Body of pancreas (tissue), 4 donors: Measurements from ENCODE around the gene COX6A2. TPM values are rescaled to one million over a fixed set of nuclear protein-coding genes. Genes with fewer than 3 reads are reported as not detected.
"Not testable (repeated sequence)": the region's sequence is repeated elsewhere in the genome, so short reads cannot be mapped to it uniquely, and the experiment has no call there.

Source experiments
- ATAC-seq: fragments of 150-250 bp; one replicate; pipeline ENCODE4 v1.9.1; 2016
- DNase-seq, 4 donors: peaks; one replicate each; pipeline ENCODE4 v3.0.0-alpha.2; 2019
- H3K27ac ChIP-seq, 4 donors: fragments of 200-600 bp; sonication (generic); 1 replicate in 3 of 4; 2 replicates in 1 of 4; pipeline versions ENCODE4 v1.5.1 to v1.6.1; 2016 to 2019; ENCODE audit warnings: mild to moderate bottlenecking in 1 of 4, mixed read lengths in 1 of 4, moderate library complexity in 1 of 4
- H3K27me3 ChIP-seq, 2 donors: fragments of 200-600 bp; sonication (generic); one replicate each; pipeline ENCODE4 v1.6.0; 2016; ENCODE audit warnings: mild to moderate bottlenecking in 1 of 2
- H3K36me3 ChIP-seq, 2 donors: fragments of 200-600 bp; sonication (generic); replicated peaks in 1 of 2; 2 replicates each; pipeline ENCODE4 v1.5.1; 2016; ENCODE audit warnings: low read depth in 2 of 2; ENCODE audit not compliant: insufficient read depth in 1 of 2
- H3K4me1 ChIP-seq: fragments of 200-600 bp; sonication (generic); one replicate; pipeline ENCODE4 v1.6.0; 2016
- H3K4me3 ChIP-seq, 2 donors: fragments of 200-600 bp; sonication (generic); 1 replicate in 1 of 2; 2 replicates in 1 of 2; pipeline ENCODE4 v1.5.1; 2016 to 2019
- H3K9me3 ChIP-seq, 3 donors: fragments of 200-600 bp; sonication (generic); 1 replicate in 2 of 3; 2 replicates in 1 of 3; pipeline ENCODE4 v1.5.1; 2016
- CTCF ChIP-seq, 7 experiments: fragments of 450-650 bp in 4 of 7; fragments of 200-600 bp in 3 of 7; sonication (generic) in 3 of 7; IDR thresholded peaks; one replicate each; pipeline ENCODE4 v1.5.1; 2016 to 2019; ENCODE audit warnings: antibody characterized with exemption in 7 of 7
- POLR2A ChIP-seq, 3 donors: fragments of 450-650 bp; IDR thresholded peaks; one replicate each; pipeline ENCODE4 v1.6.1; 2016; ENCODE audit warnings: antibody characterized with exemption in 3 of 3, mild to moderate bottlenecking in 2 of 3
- WGBS, 2 donors: methylation state at CpG; one replicate each; pipeline ENCODE4 v1.1.5; 2017; 5-methylcytosine and 5-hydroxymethylcytosine counted together
- intact Hi-C: fragments of 100-400 bp; cut with DNase I; formaldehyde crosslinking; loops from one replicate; pipeline ENCODE4 v1.15.1; 2023
- total RNA-seq, 2 donors: library from RNA; depleted of rRNA; stranded (reverse); fragments of >200 nt; gene quantifications; one replicate each; pipeline ENCODE4 v1.1.0, GENCODE V29; 2016

Gene COX6A2
- total RNA-seq, 2 donors from 2014 or later: not detected

DNA sequence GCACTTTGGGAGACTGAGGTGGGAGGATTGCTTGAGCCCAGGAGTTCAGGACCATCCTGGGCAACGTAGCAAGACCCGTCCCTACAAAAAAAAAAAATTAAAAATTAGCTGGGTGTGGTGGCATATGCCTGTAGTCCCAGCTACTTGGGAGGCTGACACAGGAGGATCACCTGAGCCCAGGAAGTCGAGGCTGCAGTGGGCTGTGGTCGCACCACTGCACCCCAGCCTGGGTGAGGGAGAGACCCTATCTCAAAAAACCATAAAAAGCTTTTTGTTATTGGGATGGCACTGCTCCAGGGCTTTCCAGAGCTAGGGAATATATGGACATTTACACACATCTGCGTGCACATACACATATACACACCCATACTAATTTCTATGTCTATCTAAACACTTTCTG, 23.0 kb upstream of the COX6A2 start:
- no peak for DNase-seq

DNA sequence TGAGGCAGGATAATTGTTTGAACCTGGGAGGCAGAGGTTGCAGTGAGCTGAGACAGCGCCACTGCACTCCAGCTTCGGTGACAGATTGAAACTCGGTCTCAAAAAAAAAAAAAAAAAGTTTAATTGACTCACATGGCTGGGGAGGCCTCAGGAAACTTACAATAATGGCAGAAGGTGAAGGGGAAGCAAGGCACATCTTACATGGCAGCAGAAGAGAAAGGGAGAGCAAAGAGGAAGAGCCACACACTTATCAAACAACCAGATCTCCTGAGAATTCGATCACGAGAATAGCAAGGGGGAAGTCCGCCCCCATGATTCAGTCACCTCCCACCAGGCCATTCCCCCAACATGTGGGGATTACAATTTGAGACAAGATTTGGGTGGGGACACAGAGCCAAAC, 17.8 kb upstream of the COX6A2 start:
- H3K4me3 ChIP-seq, H3K27me3 ChIP-seq, H3K36me3 ChIP-seq, H3K27ac ChIP-seq, intact Hi-C loops, ATAC-seq, DNase-seq, H3K4me1 ChIP-seq, H3K9me3 ChIP-seq: not testable (repeated sequence)
- 67 to 78% methylated on average over 6 of the region's 6 CpGs for WGBS, 2 donors

More for the DNA sequence above, 23.0 kb upstream of the COX6A2 start:
- H3K36me3 ChIP-seq: no peaks in the 10 kb centered on the region
- TF ChIP-seq CTCF (IDR thresholded peaks at IDR 0.05) (no peak), POLR2A (IDR thresholded peaks at IDR 0.05) (no peak)
- H3K27ac ChIP-seq: no peak overlapping the region
- H3K4me3 ChIP-seq: no peak overlapping the region
- no peak for ATAC-seq
- no peaks in the 10 kb centered on the region for H3K9me3 ChIP-seq
- H3K4me1 ChIP-seq: peaks cover 42% of the 10 kb centered on the region
- intact Hi-C loops: no loop called here
- 80 to 93% methylated on average over 5 of the region's 5 CpGs for WGBS, 2 donors
- H3K27me3 ChIP-seq: no peaks in the 10 kb centered on the region

DNA sequence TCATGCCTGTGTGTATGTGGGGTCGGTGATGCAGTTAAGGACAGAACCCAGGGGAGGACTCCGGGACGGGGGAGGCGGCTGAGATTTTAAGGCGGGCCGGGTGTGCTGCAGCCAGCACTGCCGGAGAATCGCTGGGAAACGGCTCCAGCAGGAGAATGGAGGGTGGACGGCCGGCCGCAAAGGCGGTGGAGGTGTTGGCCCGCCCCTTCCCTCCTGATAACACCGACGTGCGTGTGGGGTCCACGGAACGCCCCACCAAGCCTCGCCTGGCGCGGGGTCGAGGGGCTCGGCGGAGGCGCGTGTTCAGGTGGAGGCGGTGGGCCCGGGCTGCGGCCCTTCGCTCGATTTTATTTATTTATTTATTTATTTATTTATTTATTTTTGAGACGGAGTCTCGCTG, 13.8 kb upstream of the COX6A2 start:
- no peaks in the 10 kb centered on the region for H3K27me3 ChIP-seq
- ATAC-seq (no peak), DNase-seq (peak in 1 of 4 donors; percentile 35)
- no peaks in the 10 kb centered on the region for H3K9me3 ChIP-seq
- H3K4me1 ChIP-seq: peaks cover 8% of the 10 kb centered on the region
- intact Hi-C loops: no loop called here
- 58 to 71% methylated on average over 33 to 34 of the region's 34 CpGs for WGBS, 2 donors
- peak overlapping the region in 3 of 4 donors; percentile 91 to 94 (median 92) for H3K27ac ChIP-seq
- peak overlapping the region; percentile 41 to 60 for H3K4me3 ChIP-seq
- TF ChIP-seq POLR2A (IDR thresholded peaks at IDR 0.05): no peak
- no peaks in the 10 kb centered on the region for H3K36me3 ChIP-seq

DNA sequence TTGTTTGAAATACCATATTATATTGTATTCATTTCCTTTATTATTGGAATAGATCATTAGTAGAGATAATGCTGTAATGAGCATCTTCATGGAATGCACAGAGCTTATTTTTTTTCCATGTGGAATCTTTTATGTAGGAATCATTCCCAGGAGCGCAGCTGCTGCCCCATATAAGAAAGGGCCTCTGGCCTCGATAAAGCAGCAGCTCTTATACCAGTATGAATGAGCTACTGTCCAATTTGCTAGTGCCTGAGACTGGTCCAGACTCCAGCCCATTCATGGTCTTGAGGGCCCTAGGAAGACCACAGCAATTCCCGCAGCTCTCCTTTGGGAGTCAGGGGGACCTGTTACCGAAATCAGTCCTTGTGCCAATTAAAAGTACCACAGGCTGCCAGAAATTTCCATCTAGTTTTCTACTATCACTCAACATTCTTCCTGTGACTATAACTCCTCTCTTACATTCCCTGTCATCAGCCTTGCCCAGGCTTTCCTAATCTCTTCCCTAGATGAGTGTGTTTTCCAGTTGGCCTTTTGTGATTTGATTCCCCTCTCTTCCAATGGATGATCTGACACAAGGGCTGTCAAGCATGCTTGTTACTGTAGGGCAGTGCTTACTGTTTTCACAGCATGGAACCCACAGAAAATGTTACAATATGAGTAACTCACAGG, 12.5 kb upstream of the COX6A2 start:
- intact Hi-C loops: no loop called here
- Histone ChIP-seq H3K27ac (no peak overlapping the region), H3K4me3 (no peak overlapping the region), H3K9me3 (no peaks in the 10 kb centered on the region), H3K36me3 (no peaks in the 10 kb centered on the region), H3K27me3 (no peaks in the 10 kb centered on the region), H3K4me1 (peaks cover 8% of the 10 kb centered on the region)
- no peak for TF ChIP-seq CTCF (IDR thresholded peaks at IDR 0.05)
- no peak for TF ChIP-seq POLR2A (IDR thresholded peaks at IDR 0.05)
- DNase-seq (no peak), ATAC-seq (no peak)
- WGBS, 2 donors: 63 to 73% methylated on average over 4 of the region's 4 CpGs

GRCh38 chr16:31439519-31439918, 11.4 kb upstream of the COX6A2 start:
- no peaks in the 10 kb centered on the region for H3K9me3 ChIP-seq
- no peak for ATAC-seq
- no peak for DNase-seq
- H3K4me1 ChIP-seq: peaks cover 8% of the 10 kb centered on the region
- H3K27ac ChIP-seq: no peak overlapping the region
- intact Hi-C loops: loop anchor here (5.0 kb wide), 1 partner anchor 457 kb away; no protein-coding TSS in a partner anchor
- TF ChIP-seq POLR2A (IDR thresholded peaks at IDR 0.05): no peak
- no peak for TF ChIP-seq CTCF (IDR thresholded peaks at IDR 0.05)
- WGBS, 2 donors: 77 to 86% methylated on average over 3 of the region's 3 CpGs
- no peaks in the 10 kb centered on the region for H3K36me3 ChIP-seq
- no peaks in the 10 kb centered on the region for H3K27me3 ChIP-seq
- H3K4me3 ChIP-seq: no peak overlapping the region

DNA sequence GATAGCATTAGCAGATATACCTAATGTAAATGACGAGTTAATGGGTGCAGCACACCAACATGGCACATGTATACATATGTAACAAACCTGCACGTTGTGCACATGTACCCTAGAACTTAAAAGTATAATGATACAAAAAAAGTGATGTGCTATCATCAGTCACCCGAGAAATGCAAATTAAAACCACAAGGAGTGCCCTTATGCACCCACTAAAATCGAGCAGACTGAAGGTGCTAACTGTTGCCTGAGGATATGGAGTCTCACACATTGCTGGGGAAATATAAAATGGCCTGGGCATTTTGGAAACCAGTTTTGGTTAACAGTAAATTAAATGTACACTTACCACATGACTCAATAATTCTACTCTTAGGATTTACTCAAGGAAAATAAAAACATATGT, 10.9 kb upstream of the COX6A2 start:
- not testable (repeated sequence) for H3K4me3 ChIP-seq, H3K4me1 ChIP-seq, H3K9me3 ChIP-seq, H3K27ac ChIP-seq, H3K36me3 ChIP-seq, DNase-seq, H3K27me3 ChIP-seq, ATAC-seq
- intact Hi-C loops: loop anchor here (5.0 kb wide), 1 partner anchor 457 kb away; no protein-coding TSS in a partner anchor
- 58 to 61% methylated on average over 4 of the region's 4 CpGs for WGBS, 2 donors
